ENCODE measurements around the gene DISP2. TPM values are rescaled to one million over a fixed set of nuclear protein-coding genes. Genes with fewer than 3 reads are reported as not detected.

The DISP2 gene
- total and polyA plus RNA-seq, 4 donors, result under 0.01 to 0.23 (median under 0.01) TPM; not detected in 1

- Histone ChIP-seq H3K27me3 (ENCODE audit: control insufficient read depth in 4 of 4, insufficient read depth in 4 of 4, low read length in 3 of 4) (no peaks in the 10 kb centered on the region), H3K4me1 (ENCODE audit: control insufficient read depth in 4 of 4, insufficient read depth in 4 of 4, low read length in 3 of 4) (peaks cover 9 to 31% (median 24%) of the 10 kb centered on the region in 4 donors), H3K9me3 (ENCODE audit: control insufficient read depth in 4 of 4, low read length in 3 of 4) (no peaks in the 10 kb centered on the region), H3K36me3 (ENCODE audit: control insufficient read depth in 4 of 4, insufficient read depth in 3 of 4, low read depth in 1 of 4, low read length in 3 of 4) (no peaks in the 10 kb centered on the region), H3K27ac (ENCODE audit: low read depth in 1 of 2, low read length in 2 of 2) (no peak overlapping the region), H3K4me3 (ENCODE audit: low read depth in 1 of 3, low read length in 3 of 3) (no peak overlapping the region), H3K9ac (ENCODE audit: low read depth in 1 of 2, low read length in 2 of 2) (no peak overlapping the region)
- WGBS, result 67% methylated on average over 1 of the region's 1 CpG
- no peak for TF ChIP-seq NR2F2 (IDR thresholded peaks at IDR 0.05)
- TF ChIP-seq RAD21 (IDR thresholded peaks at IDR 0.05), result no peak
- no peak for TF ChIP-seq FOXA2 (IDR thresholded peaks at IDR 0.05)
- TF ChIP-seq GABPA (IDR thresholded peaks at IDR 0.05 in 1 of 2, conservative IDR thresholded peaks at IDR 0.05 in 1 of 2), result no peak
- TF ChIP-seq JUND (IDR thresholded peaks at IDR 0.05), result no peak
- DNase-seq (ENCODE audit: low spot score), result no peak
Observed at GRCh38 chr15:40357246-40357645, 773 bp upstream of the DISP2 start.

DNA sequence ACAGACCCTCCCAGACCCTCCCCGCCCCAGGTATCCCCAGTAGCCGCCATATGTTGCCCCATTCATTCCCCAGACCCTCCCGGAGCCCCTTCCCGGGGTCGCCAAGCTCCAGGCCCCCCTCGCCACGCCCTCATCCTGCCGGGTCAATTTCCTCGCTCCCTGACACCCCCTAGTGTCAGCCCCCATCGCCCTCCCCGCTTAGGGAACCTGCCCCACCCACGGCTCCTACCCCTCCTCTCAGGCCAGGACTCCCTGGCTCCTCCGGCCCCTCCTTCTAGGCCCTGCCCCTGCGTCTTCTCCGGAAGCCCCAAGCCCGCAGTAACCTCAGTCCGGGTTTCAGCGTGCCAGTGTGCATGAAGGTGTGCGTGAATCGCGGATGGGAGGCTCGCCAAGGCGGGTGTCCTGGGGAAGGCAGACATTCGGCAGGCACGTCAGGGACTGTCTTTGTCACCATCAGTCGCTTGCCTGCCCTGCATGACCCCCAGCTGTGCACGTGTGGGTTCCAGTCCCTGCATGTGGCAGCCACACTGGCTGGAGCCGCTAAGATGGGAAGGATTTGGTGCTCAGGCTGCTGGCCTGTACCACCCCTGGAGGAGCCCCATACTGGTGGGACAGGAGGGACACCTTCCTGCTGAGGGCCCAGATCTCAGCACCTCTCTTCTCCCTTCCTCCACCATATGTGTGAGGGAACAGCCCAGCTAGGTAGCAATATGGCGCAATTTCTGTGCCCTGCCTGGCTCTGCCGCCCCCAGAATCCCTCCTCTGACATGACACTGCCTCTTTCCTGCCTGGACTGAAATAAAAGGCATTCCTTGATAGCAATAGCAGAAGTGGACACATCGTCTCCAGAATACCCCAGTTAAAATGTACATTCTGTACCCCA lies 693 bp downstream of the DISP2 start:
- no peaks in the 10 kb centered on the region for H3K9me3 ChIP-seq (ENCODE audit: control insufficient read depth in 4 of 4, low read length in 3 of 4)
- 19% methylated on average over 31 of the region's 31 CpGs for WGBS
- H3K27me3 ChIP-seq (ENCODE audit: control insufficient read depth in 4 of 4, insufficient read depth in 4 of 4, low read length in 3 of 4), result no peaks in the 10 kb centered on the region
- peak overlapping the region in 1 of 3 donors; percentile 42 for H3K4me3 ChIP-seq (ENCODE audit: low read depth in 1 of 3, low read length in 3 of 3)
- no peak overlapping the region for H3K27ac ChIP-seq (ENCODE audit: low read depth in 1 of 2, low read length in 2 of 2)
- TF ChIP-seq NR2F2 (IDR thresholded peaks at IDR 0.05) (no peak), FOXA1 (IDR thresholded peaks at IDR 0.05) (no peak), FOXA2 (IDR thresholded peaks at IDR 0.05) (no peak), MAX (IDR thresholded peaks at IDR 0.05) (no peak), CTCF (IDR thresholded peaks at IDR 0.05; ENCODE audit: low read depth, low read length, missing input control) (no peak), RXRA (IDR thresholded peaks at IDR 0.05) (no peak), GABPA (IDR thresholded peaks at IDR 0.05 in 1 of 2, conservative IDR thresholded peaks at IDR 0.05 in 1 of 2) (no peak), YY1 (IDR thresholded peaks at IDR 0.05) (no peak), EGR1 (IDR thresholded peaks at IDR 0.05; ENCODE audit: low read depth in 2 of 2) (no peak), TAF1 (conservative IDR thresholded peaks at IDR 0.05) (no peak)
- TF ChIP-seq, protein P1, sequence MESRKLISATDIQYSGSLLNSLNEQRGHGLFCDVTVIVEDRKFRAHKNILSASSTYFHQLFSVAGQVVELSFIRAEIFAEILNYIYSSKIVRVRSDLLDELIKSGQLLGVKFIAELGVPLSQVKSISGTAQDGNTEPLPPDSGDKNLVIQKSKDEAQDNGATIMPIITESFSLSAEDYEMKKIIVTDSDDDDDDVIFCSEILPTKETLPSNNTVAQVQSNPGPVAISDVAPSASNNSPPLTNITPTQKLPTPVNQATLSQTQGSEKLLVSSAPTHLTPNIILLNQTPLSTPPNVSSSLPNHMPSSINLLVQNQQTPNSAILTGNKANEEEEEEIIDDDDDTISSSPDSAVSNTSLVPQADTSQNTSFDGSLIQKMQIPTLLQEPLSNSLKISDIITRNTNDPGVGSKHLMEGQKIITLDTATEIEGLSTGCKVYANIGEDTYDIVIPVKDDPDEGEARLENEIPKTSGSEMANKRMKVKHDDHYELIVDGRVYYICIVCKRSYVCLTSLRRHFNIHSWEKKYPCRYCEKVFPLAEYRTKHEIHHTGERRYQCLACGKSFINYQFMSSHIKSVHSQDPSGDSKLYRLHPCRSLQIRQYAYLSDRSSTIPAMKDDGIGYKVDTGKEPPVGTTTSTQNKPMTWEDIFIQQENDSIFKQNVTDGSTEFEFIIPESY (IDR thresholded peaks at IDR 0.05), result no peak
- TF ChIP-seq, protein P2, sequence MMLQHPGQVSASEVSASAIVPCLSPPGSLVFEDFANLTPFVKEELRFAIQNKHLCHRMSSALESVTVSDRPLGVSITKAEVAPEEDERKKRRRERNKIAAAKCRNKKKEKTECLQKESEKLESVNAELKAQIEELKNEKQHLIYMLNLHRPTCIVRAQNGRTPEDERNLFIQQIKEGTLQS (IDR thresholded peaks at IDR 0.05), result no peak
- DNase-seq (ENCODE audit: low spot score), result no peak
- H3K4me1 ChIP-seq (ENCODE audit: control insufficient read depth in 4 of 4, insufficient read depth in 4 of 4, low read length in 3 of 4), result peaks cover 7 to 22% (median 17%) of the 10 kb centered on the region in 4 donors
- no peak overlapping the region for H3K9ac ChIP-seq (ENCODE audit: low read depth in 1 of 2, low read length in 2 of 2)
- H3K36me3 ChIP-seq (ENCODE audit: control insufficient read depth in 4 of 4, insufficient read depth in 3 of 4, low read depth in 1 of 4, low read length in 3 of 4), result no peaks in the 10 kb centered on the region

All from liver (tissue), 9 donors.